HG03571 (cell line): ENCODE measurements around the gene KCNA10.

Source experiments
- ATAC-seq: cut with Tn5 transposase; IDR thresholded peaks from one replicate; pipeline ENCODE4 v1.9.1; 2021; ENCODE audit not compliant: unreplicated experiment

KCNA10 gene

GRCh38 chr1:110478886-110479285 is 40.1 kb downstream of the KCNA10 start:
- no peak for ATAC-seq

DNA sequence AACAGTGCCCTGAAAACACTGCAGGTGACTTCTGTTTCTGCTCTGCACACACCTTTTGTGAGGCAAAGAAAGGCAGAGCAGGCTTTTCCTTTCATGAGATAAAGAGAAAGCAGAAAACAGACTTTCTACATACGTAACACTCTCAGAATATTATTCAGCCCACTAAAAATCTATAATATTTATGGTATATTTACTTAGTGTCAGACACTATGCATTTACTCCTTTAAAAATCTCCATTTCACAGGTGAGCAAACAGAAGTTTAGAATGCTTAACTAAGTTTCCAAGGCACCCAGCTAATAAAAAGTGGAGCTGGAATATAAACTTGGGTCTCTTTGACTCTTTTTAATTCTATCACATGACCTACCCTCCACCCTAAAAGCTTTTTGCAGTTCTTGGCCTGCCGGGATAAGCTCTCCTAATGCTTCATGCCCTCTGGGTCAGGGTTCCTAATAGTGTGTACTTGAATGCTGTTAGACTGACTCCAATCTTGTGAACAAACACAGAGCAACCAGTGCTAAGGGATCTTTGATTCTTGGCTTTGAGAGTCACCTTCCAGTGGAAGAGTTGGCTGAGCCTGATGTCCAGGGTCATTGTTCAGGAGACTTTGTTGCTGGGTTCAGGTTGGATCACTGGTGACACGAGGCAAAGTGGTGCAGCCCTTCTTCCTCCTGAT is 40.9 kb downstream of the KCNA10 start:
- ATAC-seq: no peak

DNA sequence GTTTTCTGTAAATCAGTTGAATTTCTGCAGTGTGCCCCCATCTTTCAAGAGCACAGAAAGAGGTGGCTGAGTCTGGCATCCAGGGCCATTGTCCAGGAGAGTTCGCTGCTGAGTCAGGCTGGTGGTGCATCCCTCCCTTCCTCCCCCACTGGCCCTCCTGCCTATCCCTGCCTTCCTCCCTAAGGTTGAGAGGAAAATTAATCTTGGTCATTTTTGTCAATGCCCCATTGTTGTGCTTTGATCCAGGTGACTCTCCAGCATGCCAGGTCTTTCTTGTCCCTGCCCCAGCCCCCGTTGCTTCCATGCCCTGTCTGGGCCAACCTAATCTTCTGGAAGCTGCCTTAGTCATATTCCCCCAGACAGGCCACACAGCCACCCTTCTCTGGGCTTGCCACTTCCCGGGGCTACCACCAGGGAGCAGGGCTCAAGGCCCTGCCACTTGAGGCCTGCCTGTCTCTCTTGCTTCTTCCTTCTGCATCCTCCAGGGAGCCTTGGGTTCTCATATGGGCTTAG is 41.5 kb downstream of the KCNA10 start:
- ATAC-seq: no peak

- no peak for ATAC-seq
Observed at GRCh38 chr1:110477041-110477440, 41.9 kb downstream of the KCNA10 start.

GRCh38 chr1:110476028-110476765 is 42.8 kb downstream of the KCNA10 start:
- ATAC-seq: no peak

DNA sequence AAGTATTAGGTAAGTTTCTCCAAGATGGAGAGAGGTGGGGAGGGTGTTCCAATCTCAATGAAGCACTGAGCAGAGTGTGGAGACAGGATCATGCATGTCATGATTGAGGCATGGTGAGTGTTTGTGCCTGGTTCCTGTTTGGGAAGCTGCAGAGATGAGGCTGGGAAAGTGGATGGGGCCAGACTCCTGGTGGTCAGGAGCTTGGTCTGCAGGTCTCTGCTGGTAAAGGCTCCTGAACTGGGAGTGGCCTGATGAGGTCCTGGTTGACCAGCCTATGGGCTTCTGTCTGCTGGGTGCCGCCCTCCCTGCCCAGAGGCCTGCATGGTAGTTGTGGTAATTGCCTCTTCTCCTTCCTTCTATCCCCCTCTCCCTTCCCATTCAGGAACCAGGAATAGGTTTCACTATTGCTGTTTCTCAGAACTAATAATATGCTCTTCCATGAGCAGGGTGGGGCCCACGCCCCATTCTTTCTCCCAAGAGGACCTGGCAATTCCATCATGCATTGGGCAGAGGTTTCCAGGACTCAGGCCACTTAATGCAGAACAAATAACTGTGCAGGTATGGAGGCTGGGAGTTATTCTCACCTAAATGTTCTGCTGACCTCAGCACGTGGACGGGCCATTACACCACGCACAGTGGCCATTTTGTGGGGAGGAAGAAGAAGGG is 43.5 kb downstream of the KCNA10 start:
- no peak for ATAC-seq

DNA sequence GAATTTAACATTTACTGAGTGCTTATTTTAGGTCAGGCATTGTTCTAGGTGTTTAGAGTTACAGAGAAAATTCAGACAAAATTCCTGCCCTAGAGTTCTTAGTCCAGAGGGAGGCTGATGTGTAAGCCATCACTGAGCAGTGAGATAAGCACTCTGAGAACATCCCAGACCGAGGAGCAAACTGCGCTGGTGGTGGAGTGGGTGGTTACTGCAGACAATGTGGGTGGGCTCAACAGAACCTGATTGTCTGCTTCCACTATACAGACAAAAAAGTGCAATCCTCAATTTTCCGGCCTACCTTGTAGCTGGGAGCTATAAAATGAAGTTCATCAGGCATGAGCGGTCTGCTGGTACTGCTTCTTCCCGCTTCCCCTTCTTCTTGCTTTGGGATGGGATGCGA is 44.5 kb downstream of the KCNA10 start:
- ATAC-seq: no peak

DNA sequence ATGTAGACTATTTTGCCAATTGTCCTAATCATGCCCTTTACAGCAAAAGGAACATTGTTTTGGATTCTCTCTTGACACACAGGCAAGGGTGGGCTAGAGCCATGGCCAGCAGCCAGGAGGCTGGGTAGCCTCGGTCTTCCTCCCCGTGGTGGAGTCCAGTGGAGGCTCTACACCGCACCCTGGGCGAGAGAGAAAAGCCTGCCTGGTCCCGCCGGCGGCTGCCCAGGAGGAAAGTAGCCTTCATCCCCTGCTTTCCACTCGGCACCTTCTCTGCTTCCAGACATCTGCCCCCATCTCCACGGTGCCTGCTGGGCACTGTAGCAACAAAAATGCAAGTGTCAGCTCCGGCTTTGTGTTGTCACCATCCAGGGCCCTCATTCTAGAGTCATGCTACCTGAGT is 46.4 kb downstream of the KCNA10 start:
- no peak for ATAC-seq

DNA sequence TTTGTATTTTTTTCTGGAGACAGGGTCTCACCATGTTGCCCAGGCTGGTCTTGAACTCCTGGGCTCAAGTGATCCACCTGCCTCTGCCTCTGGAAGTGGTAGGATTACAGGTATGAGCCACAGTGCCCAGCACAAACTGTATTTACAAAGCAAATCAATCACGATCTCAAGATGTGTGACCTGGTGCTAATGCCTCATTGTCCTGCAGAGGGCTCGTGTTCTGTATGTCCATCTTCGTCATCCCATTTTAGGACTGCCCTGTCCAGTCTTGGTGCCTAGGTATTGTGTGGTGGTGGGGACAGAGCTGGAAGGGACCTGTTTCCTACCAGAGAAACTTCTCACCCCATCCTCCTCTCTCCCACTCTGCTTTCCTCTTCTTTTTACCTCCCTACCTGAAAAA is 47.8 kb downstream of the KCNA10 start:
- no peak for ATAC-seq
